ENCODE results near the gene MYZAP.

DNA sequence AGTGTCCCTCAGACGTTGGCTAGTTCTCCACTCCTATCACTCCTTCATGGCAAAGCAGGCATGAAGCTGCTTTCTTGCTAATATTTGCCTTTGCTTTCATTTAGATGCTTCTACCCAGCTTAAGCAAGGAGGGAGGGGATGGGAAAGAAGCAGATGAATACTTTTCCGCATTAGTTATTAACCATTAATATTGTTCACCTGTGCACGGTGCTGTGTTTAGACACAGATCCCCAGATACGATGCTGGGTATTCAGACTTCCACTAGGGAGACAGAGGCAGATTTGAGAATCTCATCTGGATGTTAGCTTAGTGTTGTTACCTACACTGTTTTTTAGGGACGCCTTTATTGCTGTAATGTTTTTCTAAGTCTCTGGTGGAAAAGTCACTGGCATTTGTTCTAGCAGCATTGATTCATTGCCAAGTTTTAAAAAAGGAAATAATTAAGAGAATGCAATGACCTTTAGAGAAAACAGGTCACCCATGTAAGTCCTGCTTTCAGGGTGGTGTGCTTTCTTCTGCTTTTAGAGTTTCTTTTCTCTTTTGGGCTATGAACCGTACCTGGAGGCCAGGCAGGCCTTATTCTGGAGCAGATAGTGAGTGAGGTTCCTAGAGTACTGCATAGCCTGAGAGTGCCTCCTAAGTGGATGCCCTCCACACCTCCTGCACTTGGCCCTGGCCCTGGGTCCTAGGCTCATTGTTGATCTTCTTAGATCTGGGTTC is 55.5 kb downstream of the MYZAP start:
- no peak for TF ChIP-seq POLR2A (IDR thresholded peaks at IDR 0.05; ENCODE audit: low read depth, low read length)
- TF ChIP-seq, protein P1, sequence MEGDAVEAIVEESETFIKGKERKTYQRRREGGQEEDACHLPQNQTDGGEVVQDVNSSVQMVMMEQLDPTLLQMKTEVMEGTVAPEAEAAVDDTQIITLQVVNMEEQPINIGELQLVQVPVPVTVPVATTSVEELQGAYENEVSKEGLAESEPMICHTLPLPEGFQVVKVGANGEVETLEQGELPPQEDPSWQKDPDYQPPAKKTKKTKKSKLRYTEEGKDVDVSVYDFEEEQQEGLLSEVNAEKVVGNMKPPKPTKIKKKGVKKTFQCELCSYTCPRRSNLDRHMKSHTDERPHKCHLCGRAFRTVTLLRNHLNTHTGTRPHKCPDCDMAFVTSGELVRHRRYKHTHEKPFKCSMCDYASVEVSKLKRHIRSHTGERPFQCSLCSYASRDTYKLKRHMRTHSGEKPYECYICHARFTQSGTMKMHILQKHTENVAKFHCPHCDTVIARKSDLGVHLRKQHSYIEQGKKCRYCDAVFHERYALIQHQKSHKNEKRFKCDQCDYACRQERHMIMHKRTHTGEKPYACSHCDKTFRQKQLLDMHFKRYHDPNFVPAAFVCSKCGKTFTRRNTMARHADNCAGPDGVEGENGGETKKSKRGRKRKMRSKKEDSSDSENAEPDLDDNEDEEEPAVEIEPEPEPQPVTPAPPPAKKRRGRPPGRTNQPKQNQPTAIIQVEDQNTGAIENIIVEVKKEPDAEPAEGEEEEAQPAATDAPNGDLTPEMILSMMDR (conservative IDR thresholded peaks at IDR 0.05; ENCODE audit: low read depth, low read length) = no peak
- no peak for TF ChIP-seq NFE2L2 (IDR thresholded peaks at IDR 0.05; ENCODE audit: low read depth, low read length)
- no peak for TF ChIP-seq FOS (IDR thresholded peaks at IDR 0.05; ENCODE audit: low read depth, low read length)
- TF ChIP-seq, protein P2, sequence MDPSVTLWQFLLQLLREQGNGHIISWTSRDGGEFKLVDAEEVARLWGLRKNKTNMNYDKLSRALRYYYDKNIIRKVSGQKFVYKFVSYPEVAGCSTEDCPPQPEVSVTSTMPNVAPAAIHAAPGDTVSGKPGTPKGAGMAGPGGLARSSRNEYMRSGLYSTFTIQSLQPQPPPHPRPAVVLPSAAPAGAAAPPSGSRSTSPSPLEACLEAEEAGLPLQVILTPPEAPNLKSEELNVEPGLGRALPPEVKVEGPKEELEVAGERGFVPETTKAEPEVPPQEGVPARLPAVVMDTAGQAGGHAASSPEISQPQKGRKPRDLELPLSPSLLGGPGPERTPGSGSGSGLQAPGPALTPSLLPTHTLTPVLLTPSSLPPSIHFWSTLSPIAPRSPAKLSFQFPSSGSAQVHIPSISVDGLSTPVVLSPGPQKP (IDR thresholded peaks at IDR 0.05; ENCODE audit: borderline replicate concordance, low read depth, low read length) = no peak
- no peak for TF ChIP-seq RAD21 (IDR thresholded peaks at IDR 0.05; ENCODE audit: low read length)
- TF ChIP-seq USF2 (IDR thresholded peaks at IDR 0.05; ENCODE audit: low read depth, low read length) = no peak
- TF ChIP-seq RFX5 (IDR thresholded peaks at IDR 0.05; ENCODE audit: low read depth, low read length) = no peak
- TF ChIP-seq RCOR1 (IDR thresholded peaks at IDR 0.05; ENCODE audit: insufficient replicate concordance, low read length) = no peak
- TF ChIP-seq CEBPB (IDR thresholded peaks at IDR 0.05; ENCODE audit: low read depth, low read length) = no peak
- TF ChIP-seq SMC3 (IDR thresholded peaks at IDR 0.05; ENCODE audit: low read depth, low read length) = no peak
- no peak for TF ChIP-seq BHLHE40 (IDR thresholded peaks at IDR 0.05; ENCODE audit: low read depth, low read length)
- TF ChIP-seq MXI1 (IDR thresholded peaks at IDR 0.05; ENCODE audit: borderline replicate concordance, low read depth, low read length) = no peak
- TF ChIP-seq CHD1 (IDR thresholded peaks at IDR 0.05; ENCODE audit: low read depth, low read length) = no peak
